Pulmonary artery endothelial cell (primary cell): ENCODE results near the gene HMX2. TPM values are rescaled to one million over a fixed set of nuclear protein-coding genes. Genes with fewer than 3 reads are reported as not detected.
"Not testable (repeated sequence)": the region's sequence is repeated elsewhere in the genome, so short reads cannot be mapped to it uniquely, and the experiment has no call there.

Experiments
- DNase-seq: peaks from one replicate; pipeline ENCODE4 v3.0.0-alpha.2; 2011; ENCODE audit warnings: low read depth, low spot score
- total RNA-seq: library from RNA; depleted of rRNA; stranded (reverse); fragments of >200 nt; gene quantifications from 2 replicates; pipeline ENCODE4 v1.2.3, GENCODE V29; 2014

Gene HMX2
- total RNA-seq, 1 donor from 2014 or later, result not detected

GRCh38 chr10:123150986-123151736 lies 3.2 kb downstream of the HMX2 start:
- no peak for DNase-seq

GRCh38 chr10:123151737-123152135 lies 3.8 kb downstream of the HMX2 start:
- no peak for DNase-seq

- no peak for DNase-seq
These were observed 5.7 kb downstream of the HMX2 start for GRCh38 chr10:123153486-123154091.

- peak; percentile 98 for DNase-seq
These were observed 6.3 kb downstream of the HMX2 start, which contains the start of gene BUB3 for GRCh38 chr10:123154092-123154710. TSS of gene BUB3 (plus strand) at chr10:123154402. CDS start at chr10:123154918, 516 bp downstream.

GRCh38 chr10:123154711-123155505 lies 7.0 kb downstream of the HMX2 start:
- DNase-seq, result no peak

- no peak for DNase-seq
These were observed 8.1 kb downstream of the HMX2 start for GRCh38 chr10:123156078-123156477.

- DNase-seq, result no peak
These were observed 9.3 kb downstream of the HMX2 start for GRCh38 chr10:123157210-123157609.

- no peak for DNase-seq
These were observed 10.7 kb downstream of the HMX2 start for GRCh38 chr10:123158682-123159081.

GRCh38 chr10:123160311-123160980 lies 12.5 kb downstream of the HMX2 start:
- DNase-seq, result no peak

GRCh38 chr10:123164319-123164718 lies 16.4 kb downstream of the HMX2 start:
- no peak for DNase-seq

- no peak for DNase-seq
These were observed 17.6 kb downstream of the HMX2 start for GRCh38 chr10:123165445-123166072.

- DNase-seq, result no peak
These were observed 18.7 kb downstream of the HMX2 start for GRCh38 chr10:123166618-123167017.

- no peak for DNase-seq
These were observed 23.0 kb downstream of the HMX2 start for GRCh38 chr10:123170961-123171360.

- DNase-seq, result not testable (repeated sequence)
These were observed 23.7 kb downstream of the HMX2 start for GRCh38 chr10:123171616-123172015.

- no peak for DNase-seq
These were observed 27.8 kb downstream of the HMX2 start for GRCh38 chr10:123175389-123176387.

GRCh38 chr10:123178390-123178789 lies 30.5 kb downstream of the HMX2 start:
- DNase-seq, result not testable (repeated sequence)

GRCh38 chr10:123180101-123181090 lies 32.5 kb downstream of the HMX2 start:
- no peak for DNase-seq

GRCh38 chr10:123183724-123184123 lies 35.8 kb downstream of the HMX2 start:
- DNase-seq, result no peak
